Jurkat, Clone E6-1 (cell line): ENCODE data around the gene OR4B1.

Source experiments
- DNase-seq: peaks from one replicate; pipeline ENCODE4 v3.0.0-alpha.2; 2011; ENCODE audit warnings: low read depth, low spot score
- H3K4me3 ChIP-seq: 2 replicates; pipeline ENCODE4 v1.5.1; 2011; ENCODE audit warnings: mild to moderate bottlenecking, low read length, control low read depth, moderate library complexity

Gene OR4B1

DNA sequence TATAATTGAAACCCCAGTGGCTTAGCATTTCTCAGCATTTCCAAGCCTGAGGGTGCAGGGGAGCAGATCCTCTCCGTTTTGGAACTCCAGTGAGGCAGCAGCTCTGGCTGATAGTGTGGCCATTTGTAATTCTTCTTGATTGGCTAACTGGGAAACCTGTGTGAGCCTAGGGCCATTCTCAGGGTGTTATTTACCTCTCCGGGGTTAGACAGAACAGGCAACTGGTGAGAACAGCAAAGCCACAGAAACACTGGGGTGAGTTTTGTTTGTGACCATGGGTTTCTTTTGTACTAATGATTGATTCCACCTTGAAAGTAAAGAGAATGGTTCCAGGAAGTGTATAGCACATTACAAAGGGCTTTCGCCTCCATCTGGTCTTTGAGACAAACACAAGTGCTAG, 25.9 kb downstream of the OR4B1 start:
- no peak overlapping the region for H3K4me3 ChIP-seq
- no peak for DNase-seq

DNA sequence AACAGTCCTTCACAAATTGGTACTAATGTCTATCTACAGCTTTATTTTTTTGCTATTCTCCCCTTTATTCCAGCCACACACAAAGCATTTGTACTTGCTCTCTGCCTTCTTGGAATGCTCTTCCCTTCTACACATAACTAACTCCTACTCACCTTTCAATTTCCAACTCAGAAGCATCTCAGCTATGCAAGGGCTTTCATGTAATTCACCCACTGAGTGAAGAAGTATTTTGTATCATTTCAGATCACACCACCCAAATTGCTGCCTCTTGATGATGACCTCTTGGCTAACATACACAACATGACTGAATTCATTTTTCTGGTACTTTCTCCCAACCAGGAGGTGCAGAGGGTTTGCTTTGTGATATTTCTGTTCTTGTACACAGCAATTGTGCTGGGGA, 28.2 kb downstream of the OR4B1 start, which contains the start of gene OR4X2:
TSS of gene OR4X2 (plus strand) at position 301 of the 400 bp plus-strand sequence. CDS start at position 301, 0 bp downstream.
- no peak for DNase-seq
- no peak within 1 kb of the TSS for H3K4me3 ChIP-seq

GRCh38 chr11:48248902-48249301, 32.3 kb downstream of the OR4B1 start:
- DNase-seq, result no peak
- no peak overlapping the region for H3K4me3 ChIP-seq

GRCh38 chr11:48261600-48261999, 45.0 kb downstream of the OR4B1 start:
- DNase-seq, result no peak
- no peak overlapping the region for H3K4me3 ChIP-seq

GRCh38 chr11:48263423-48263911, 46.9 kb downstream of the OR4B1 start, which contains the start of gene OR4X1:
OR4X1 (plus strand) TSS chr11:48263861; CDS start chr11:48263861, 0 bp downstream.
- no peak within 1 kb of the TSS for H3K4me3 ChIP-seq
- DNase-seq, result no peak
